Stimulated activated CD4-positive, alpha-beta T cell treated with anti-CD3 and anti-CD28 coated beads, Interleukin-12 subunit alpha, Interleukin-12 subunit beta, amount 100 ng/mL, for 24 hours (primary cell): ENCODE measurements around the gene RBM4.
"Not testable (repeated sequence)": the region's sequence is repeated elsewhere in the genome, so short reads cannot be mapped to it uniquely, and the experiment has no call there.

ENCODE experiments used
- DNase-seq, 2 experiments: peaks; one replicate each; pipeline ENCODE4 v3.0.0-alpha.2; 2020; ENCODE audit warnings: low read depth in 2 of 2

RBM4 gene, protein sequence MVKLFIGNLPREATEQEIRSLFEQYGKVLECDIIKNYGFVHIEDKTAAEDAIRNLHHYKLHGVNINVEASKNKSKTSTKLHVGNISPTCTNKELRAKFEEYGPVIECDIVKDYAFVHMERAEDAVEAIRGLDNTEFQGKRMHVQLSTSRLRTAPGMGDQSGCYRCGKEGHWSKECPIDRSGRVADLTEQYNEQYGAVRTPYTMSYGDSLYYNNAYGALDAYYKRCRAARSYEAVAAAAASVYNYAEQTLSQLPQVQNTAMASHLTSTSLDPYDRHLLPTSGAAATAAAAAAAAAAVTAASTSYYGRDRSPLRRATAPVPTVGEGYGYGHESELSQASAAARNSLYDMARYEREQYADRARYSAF

DNA sequence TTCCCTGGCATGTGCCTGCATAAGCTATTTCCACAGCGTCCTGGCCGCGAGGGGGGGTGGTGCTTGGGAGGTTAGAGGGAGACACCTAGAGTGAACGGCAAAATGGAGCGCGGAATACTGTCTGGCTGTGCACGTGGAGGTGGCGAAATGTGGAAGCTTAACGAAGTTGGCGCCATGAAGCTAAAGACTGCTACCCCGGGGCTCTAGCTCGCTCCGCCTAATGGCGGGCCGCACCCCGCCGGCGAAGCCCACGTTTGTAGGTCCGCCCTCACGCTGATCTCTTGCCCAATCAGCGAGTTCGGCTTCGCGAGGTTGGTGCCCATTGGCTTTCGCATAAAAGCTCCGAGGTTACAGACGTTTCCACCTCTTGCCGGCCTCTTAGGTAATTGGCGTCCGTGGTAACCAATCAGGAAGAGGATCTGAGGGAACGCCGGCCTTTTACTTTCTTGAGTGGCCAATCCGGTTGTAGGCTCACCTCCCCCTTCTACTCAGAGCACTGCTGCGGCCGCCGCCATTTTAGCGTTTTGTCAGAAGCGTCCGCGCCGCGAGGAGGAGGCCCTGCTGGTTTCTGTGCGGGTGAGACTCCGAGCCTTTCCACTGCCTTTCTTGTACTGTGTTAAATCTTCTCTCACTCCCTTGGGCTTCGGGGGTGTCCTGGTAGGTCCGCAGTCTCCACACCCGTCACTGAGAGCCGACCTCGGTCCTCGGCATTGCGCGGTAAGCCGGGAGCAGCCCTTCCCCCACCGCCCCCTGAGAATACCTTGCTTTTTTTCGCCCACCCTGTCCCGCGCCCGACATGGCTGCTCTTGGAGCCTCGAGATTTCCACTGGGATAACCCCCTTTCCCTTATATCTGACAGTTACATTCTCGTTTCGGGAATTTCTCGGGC lies at the start of gene RBM4:
Gene RBM4 (plus strand): TSS at position 527 of the 889 bp plus-strand sequence. CDS start 1,009 bp downstream, outside the sequence.
- peak; percentile 89 to 93 for DNase-seq

DNA sequence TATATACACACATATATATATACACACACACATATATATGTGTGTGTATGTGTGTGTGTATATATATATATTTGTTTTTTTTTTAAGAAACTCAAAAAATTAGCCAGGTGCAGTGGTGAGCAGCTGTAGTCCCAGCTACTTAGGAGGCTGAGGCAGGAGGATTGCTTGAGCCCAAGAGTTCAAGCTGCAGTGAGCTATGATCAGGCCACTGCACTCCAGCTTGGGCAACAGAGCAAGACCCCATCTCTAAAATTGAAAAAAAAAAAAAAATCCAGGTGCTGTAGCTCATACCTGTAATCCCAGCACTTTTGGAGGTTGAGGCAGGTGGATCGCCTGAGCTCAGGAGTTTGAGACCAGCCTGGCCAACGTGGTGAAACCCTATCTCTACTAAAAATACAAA lies 49.2 kb upstream of the RBM4 start:
- not testable (repeated sequence) for DNase-seq

DNA sequence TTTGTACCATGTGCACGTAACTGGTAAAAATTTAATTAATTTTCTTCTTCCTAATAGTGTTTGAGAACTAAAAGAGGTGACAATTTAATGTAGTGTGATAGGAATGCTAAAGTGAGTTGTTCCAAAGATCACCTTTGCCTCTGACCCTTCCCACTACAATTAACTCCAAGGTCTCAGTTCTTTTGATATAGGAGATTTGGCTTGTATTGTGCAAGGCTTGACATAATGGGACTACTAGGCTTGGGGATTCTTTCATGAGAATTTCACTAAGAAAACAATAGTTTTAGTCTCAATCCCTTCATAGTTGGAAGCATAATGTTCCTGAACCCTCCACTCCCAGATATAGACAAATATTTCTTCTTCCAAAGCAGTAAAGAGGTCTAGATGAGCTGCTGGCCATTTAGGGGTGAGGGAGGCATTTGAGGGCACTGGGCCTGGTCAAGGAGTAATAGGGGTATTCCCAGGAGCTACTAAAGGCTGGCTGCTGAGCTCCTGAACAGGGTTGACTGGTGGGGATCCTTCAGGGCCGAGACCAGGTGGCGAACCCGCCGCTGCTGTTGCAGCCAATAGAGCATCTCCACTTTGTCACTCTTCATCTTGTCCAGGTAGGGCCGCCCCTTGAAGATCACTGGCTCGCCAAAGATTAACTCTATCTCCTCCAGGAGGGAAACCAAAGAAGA lies 48.4 kb upstream of the RBM4 start:
- DNase-seq, result no peak

DNA sequence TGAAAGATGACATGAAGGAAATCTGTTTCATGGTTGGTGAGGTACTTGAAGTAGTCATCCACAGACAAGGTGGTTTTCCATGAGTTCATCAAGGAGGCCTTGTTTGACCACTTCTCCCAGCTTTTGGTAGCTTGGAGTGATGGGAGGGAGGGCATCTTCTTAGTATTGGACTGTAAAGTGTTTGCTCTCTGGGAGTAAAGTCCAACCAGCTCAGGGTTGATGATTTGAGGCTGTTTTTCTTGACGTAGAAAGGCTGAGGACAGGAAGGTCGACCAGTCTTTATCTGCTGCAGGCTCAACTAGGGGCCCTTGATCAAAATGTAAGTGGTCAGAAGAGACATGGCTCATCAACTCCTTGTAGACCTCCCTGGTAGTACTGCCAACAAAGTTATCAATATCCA lies 47.3 kb upstream of the RBM4 start:
- no peak for DNase-seq

DNA sequence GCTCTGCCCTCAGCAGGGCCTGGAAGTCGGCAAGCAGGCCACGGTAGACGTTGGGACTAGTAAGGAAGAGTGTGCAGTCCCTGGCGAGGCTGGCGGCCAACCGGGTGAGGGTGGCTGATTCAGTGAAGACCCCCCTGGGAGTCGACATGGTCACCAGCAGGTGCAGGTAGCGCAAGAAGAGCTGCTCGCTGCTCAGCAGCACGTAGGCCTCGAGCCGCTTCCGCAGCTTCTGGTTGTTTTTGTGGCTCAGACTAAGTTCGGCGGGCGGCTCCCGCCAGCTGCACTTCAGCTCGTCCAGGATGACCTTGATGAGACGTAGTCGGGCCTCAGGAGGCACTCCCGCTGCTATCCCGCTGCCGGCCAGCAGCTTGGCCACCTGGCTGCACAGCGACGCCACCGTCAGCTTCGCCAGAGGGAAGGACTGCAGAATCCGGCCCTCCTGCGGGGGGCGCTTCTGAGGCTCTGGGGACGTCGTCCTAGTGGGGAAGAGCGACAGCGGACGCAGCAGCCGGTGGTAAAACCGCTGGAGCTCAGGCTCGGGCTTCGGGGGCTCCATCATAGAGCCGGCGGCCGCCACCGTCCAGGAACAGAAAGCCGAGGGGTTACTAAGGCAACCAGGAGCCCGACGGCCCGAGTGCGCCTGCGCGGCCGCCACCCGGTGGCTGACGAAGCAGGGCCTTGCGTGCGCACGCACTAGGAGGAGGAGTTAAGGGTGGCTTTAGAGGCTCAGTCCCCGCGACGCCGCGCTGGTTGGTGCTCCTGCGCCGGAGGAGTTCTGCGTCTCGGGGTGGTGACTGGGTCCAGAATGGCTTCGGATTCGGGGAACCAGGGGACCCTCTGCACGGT lies 45.8 kb upstream of the RBM4 start, which contains the start of the genes CCDC87 and CCS:
Gene CCDC87 (minus strand): TSS at position 607 of the 846 bp plus-strand sequence. CDS start 48 bp downstream, at position 559.
Gene CCS (plus strand): TSS at position 729 of the 846 bp plus-strand sequence. CDS start 77 bp downstream, at position 806.
- peak; percentile 94 to 98 for DNase-seq

DNA sequence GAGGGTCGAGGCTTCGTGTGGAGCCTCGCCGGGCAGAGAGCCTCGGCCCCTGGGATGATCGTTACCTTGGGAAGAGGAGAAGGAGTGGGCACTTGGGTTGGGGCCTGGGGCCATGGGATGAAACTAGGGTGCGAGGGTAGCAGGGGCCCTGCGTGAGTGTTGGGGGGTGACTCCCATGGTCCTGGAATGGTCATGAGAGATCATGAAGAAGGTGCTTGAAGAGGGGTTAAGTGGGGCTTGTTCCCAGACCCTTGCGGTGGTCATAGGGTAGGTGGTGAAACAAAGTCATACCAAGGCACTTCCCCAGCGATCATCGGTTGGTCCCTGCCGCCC lies 45.2 kb upstream of the RBM4 start:
- DNase-seq, result no peak

DNA sequence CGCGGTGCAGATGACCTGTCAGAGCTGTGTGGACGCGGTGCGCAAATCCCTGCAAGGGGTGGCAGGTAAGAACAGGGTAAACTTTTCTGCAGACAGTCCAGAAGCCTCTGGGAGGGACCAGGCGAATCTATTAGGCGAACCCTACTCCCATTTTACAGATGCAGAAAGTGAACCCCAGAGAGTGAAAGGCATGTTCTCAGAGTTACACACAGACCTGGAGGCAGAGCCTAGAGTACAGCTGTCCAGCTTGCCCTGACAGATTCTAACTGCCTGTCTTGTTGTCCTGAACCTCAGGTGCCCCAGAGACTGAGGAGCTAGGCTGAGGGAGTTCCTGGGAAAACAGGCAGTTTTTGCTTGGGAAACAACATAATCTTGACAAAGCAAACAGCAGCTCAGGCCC lies 44.9 kb upstream of the RBM4 start:
- no peak for DNase-seq

DNA sequence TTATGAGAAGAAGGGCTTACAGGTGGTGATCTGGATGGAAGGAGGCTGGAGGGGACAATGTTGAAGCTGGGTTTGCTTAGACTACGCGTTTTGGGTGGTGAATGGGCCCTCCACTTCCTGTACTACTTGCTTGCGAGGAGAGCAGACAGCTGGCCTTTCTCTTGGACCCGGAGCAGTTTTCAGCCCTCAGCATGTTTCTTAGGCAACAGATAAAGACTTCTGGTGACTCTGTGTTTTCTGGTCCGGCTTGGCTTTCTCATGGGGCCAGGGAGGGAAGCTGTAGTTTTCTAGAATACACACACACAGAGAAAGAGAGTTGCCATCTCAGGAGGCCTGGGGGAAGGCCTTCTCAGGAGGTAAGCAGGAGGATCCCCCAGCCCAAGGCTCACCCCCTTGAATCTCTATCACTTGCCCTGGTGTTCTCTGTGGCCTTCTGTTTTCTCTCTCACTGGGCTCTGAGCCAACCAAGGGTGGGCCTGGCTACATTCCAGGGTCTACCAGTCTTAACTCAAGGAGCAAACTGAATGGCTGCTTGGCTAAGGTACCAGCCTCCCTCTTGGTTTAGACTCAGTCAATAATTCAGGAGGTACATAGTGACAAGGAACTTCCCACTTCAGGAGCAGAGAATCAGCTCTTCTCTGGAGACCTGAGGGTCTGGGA lies 43.1 kb upstream of the RBM4 start:
- no peak for DNase-seq

DNA sequence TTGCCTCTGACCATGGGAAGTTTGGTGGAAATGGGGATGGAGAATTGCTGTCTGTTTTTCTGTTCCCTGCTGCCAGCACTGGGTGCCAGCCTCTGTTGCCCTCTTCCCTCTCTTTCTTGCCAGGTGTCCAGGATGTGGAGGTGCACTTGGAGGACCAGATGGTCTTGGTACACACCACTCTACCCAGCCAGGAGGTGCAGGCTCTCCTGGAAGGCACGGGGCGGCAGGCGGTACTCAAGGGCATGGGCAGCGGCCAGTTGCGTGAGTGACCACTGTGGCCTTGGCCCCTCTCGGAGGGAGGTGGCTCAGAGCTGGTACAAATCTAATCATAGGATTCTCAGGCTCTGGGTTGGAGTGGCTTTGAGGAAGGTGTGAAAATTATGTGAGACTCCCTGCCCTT lies 39.5 kb upstream of the RBM4 start:
- no peak for DNase-seq

DNA sequence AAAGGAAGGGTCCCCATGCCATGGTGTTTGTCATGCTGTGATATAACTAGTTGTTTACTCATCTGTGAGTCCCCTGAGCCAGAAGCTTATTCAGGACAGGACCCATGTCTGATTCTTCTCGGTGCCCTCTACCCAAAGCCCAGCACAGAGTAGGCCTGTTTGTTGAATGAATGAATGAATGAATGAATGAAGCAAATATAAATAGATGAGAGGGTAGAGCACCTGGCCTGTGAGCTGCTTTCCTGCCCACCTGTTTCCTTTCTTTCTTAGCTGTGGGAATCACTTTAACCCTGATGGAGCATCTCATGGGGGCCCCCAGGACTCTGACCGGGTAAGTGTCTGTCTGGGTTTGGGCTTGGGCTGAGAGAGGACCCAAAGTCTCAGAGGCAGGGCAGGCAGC lies 38.3 kb upstream of the RBM4 start:
- DNase-seq, result no peak

DNA sequence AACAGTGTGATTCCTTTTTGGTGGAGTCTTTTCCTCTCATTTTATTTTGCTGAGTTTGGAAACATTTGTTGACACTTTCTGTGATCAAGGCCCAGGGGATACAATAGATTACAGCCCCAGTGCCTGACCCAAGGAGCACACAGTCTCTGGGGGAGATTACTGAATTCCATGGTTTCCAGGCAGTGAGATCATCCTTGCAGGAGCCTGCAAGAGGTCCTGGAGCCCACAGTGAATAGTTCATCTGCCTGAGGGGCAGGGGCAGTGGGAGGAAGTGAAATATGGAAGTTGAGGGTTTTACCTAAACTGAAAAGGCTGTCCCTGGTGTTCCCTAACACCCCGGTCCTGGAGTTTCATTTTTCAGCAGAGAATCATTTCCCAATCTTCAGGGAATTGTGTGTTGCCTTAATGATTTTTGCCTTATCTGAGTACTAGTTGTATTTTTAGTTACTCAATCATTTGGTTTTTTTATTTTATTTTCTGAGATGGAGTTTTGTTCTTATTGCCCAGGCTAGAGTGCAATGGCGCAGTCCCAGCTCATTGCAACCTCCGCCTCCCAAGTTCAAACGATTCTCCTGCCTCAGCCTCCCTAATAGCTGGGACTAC lies 37.8 kb upstream of the RBM4 start:
- no peak for DNase-seq

DNA sequence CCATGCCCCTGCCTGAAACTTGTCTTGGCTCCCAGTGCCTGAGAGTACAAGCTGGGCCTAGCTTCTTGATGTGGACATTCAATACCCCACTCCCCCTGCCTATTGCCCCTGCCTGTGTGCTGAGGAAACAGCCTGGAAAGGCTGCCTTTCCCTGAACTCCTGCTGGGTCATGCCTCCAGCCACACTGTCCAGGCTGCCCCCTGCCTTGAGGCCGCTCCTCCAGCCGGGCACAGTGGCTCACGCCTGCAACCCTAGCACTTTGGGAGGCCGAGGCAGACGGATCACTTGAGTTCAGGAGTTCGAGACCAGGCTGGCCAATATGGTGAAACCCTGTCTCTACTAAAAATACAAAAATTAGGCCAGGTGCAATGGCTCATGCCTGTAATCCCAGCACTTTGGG lies 35.4 kb upstream of the RBM4 start:
- no peak for DNase-seq

DNA sequence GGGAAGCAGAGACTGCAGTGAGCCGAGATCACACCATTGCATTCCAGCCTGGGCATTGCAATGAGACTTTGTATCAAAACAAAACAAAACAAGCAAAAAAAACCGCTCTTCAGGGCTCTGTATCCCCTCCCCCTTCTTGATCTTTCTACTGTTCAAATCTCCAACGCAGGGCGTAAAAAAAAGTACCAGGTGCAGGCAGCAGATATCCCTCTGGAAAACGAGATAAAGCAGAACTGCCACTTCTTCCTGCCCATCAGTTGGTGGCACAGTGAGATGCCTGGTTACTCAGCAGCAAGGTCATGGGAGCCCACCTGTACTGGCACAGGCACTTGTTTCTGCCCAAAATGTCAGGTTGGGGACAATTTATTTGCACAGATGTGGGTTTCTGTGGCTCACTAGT lies 34.3 kb upstream of the RBM4 start:
- DNase-seq, result no peak

DNA sequence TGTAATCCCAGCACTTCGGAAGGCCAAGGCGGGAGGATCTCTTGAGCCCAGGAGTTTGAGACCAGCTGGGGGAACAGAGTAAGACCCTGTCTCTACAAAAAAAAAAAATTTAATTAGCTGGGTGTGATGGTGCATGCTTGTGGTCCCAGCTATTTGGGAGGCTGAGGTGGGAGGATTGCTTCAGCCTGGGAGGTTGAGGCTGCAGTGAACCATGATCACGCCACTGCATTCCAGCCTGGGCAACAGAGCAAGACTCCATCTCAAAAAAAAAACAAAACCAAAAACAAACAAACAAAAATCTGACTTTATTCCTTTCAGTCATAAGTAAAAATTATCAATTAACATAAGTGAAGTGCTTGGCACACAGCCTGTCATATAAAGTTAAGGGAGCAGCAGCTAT lies 31.9 kb upstream of the RBM4 start:
- DNase-seq, result not testable (repeated sequence)

DNA sequence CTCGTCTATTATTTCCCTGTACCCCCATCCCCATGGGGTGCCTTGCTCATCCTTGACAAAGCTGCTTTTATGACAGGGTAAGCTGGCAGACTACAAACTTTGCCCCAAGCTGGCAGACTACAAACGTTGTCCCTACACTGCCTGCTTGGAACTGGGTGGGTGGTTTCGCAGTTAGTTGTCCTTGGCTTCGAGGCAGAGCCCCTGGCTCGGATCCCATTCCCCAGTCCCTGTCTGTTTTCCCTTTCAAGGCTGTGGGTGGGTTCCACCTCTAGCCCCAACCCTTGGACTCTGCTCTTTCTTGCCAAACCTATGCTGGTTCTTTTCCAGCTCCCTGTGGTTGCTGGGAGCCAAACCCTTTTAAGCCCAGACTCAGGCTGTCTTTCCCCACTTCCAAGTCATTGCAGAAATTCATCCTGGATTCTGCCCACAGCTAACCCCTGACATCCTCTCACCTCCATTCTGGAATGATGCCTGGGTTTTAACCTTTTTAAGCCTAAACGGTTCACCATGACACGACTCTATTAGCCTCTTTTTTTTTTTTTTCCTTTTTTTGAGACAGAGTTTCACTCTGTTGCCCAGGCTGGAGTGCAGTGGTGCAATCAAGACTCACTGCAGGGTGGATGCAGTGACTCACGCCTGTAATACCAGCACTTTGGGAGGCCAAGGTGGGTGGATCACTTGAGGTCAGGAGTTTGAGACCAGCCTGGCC lies 31.2 kb upstream of the RBM4 start:
- no peak for DNase-seq

DNA sequence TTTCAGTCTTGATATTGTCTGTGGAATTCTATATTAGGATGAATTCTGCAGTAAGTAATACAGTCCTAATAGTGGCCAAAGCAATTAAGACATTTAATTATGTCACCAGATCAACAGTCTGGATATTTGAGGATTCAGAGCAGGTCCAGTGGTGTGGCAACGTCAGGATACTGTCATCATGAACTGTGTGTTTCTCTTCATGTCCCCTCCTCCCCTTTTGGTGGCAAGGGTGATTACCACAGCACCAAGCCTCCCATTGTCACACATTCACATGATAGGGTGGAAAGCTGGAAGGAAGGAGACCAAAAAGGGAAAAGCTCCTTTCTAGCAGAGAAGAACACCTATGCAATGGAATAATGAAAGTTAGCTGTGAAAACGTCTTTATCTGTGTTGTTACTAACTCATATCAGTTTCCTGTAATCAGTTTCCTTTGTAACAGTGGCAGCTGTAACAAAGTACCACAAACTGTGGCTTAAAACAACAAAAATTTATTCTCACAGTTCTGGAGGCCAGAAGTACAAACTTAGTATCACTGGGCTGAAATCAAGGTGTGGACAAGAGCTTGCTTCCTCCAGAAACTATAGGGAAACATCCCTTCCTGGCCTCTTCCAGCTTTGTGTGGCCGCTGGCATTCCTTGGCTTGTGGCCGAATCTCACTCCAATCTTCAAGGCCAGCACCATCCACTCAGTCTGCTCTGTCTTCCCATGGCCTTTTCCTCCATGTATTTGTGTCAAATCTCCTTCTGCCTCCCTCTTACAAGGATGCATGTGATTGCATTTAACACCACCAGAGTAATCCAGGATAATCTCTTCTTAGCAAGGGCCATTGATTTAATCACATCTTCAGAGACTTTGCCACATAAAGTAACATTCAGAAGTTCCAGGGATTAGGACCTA lies 28.5 kb upstream of the RBM4 start:
- DNase-seq, result no peak

DNA sequence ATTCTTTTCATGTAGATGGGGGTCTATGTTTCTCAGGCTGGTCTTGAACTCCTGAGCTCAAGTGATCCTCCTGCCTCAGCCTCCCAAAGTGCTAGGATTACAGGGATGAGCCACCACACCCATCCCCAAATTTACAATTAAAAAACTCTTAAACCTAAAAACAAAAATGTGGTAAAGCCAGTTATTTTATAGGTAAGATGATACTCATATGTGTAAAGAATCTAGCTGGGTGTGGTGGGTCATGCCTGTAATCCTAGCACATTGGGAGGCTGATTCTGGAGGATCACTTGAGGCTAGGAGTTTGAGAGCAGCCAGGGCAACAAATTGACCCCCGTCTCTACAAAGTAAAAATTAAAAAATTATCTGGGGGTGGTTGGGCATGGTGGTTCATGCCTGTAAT lies 26.0 kb upstream of the RBM4 start:
- no peak for DNase-seq

DNA sequence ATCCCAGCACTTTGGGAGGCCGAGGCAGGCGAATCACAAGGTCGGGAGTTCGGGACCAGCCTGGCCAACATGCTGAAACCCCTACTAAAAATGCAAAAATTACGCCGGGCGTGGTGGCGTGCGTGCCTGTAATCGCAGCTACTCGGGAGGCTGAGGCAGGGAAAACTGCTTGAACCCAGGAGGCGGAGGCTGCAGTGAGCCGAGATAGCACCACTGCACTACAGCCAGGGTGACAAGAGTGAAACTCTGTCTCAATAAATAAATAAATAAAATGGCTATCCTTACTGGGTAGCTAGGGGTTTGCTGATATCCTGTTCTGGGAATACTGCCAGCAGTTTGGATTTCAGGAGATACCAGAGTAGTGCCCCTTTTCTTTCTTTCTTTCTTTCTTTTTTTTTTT lies 24.4 kb upstream of the RBM4 start:
- no peak for DNase-seq
